A673 (cell line): ENCODE results near the gene CNPY2.

ENCODE experiments used
- EZH2 ChIP-seq: fragments of 200-600 bp; sonication (generic); IDR thresholded peaks from 2 replicates; pipeline ENCODE4 v1.6.1; 2017; ENCODE audit warnings: borderline replicate concordance, low read depth, mild to moderate bottlenecking, mixed read lengths, antibody characterized with exemption, low read length; ENCODE audit not compliant: poor library complexity, severe bottlenecking
- TF ChIP-seq, protein P1 (sequence below): fragments of 300-800, 200-600 bp; sonication (generic); conservative IDR thresholded peaks from 2 replicates; pipeline ENCODE4 v1.5.1; 2017; ENCODE audit warnings: low read depth, mild to moderate bottlenecking, antibody characterized with exemption, low read length, moderate library complexity, mixed read lengths

GRCh38 chr12:56274299-56274698, 41.5 kb downstream of the CNPY2 start:
- no peak for TF ChIP-seq EZH2
- TF ChIP-seq, protein P1, sequence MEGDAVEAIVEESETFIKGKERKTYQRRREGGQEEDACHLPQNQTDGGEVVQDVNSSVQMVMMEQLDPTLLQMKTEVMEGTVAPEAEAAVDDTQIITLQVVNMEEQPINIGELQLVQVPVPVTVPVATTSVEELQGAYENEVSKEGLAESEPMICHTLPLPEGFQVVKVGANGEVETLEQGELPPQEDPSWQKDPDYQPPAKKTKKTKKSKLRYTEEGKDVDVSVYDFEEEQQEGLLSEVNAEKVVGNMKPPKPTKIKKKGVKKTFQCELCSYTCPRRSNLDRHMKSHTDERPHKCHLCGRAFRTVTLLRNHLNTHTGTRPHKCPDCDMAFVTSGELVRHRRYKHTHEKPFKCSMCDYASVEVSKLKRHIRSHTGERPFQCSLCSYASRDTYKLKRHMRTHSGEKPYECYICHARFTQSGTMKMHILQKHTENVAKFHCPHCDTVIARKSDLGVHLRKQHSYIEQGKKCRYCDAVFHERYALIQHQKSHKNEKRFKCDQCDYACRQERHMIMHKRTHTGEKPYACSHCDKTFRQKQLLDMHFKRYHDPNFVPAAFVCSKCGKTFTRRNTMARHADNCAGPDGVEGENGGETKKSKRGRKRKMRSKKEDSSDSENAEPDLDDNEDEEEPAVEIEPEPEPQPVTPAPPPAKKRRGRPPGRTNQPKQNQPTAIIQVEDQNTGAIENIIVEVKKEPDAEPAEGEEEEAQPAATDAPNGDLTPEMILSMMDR = no peak
